SIG-M5 treated with dmso at 0.1 percent for 504 hours (cell line): ENCODE data around the gene F9.
"Not testable (repeated sequence)": the region's sequence is repeated elsewhere in the genome, so short reads cannot be mapped to it uniquely, and the experiment has no call there.

ENCODE experiments used
- DNase-seq: peaks from one replicate; lab custom pipeline; 2025; ENCODE audit not compliant: unreplicated experiment; lab: John Stamatoyannopoulos, UW

F9 gene

GRCh38 chrX:139530550-139530949 is at the start of gene F9:
TSS of gene F9 (plus strand) at chrX:139530739. CDS start at chrX:139530765, 26 bp downstream.
- no peak for DNase-seq

- DNase-seq: no peak
These were observed 46.8 kb upstream of the F9 start for GRCh38 chrX:139483699-139484098.

GRCh38 chrX:139484591-139484990 is 45.9 kb upstream of the F9 start:
- no peak for DNase-seq

- no peak for DNase-seq
These were observed 35.2 kb upstream of the F9 start for GRCh38 chrX:139495324-139495723.

- DNase-seq: no peak
These were observed 24.2 kb upstream of the F9 start for GRCh38 chrX:139506333-139506732.

- no peak for DNase-seq
These were observed 22.4 kb upstream of the F9 start for GRCh38 chrX:139508099-139508498.

- no peak for DNase-seq
These were observed 12.1 kb upstream of the F9 start for GRCh38 chrX:139518475-139518874.

GRCh38 chrX:139528829-139529228 is 1.7 kb upstream of the F9 start:
- DNase-seq: not testable (repeated sequence)

GRCh38 chrX:139532834-139533233 is 2.3 kb downstream of the F9 start:
- no peak for DNase-seq

GRCh38 chrX:139533444-139533843 is 2.9 kb downstream of the F9 start:
- no peak for DNase-seq

- DNase-seq: no peak
These were observed 8.6 kb downstream of the F9 start for GRCh38 chrX:139538907-139539790.

GRCh38 chrX:139542652-139543051 is 12.1 kb downstream of the F9 start:
- no peak for DNase-seq

GRCh38 chrX:139543920-139544319 is 13.4 kb downstream of the F9 start:
- no peak for DNase-seq

GRCh38 chrX:139544591-139544990 is 14.1 kb downstream of the F9 start:
- no peak for DNase-seq

- no peak for DNase-seq
These were observed 23.8 kb downstream of the F9 start for GRCh38 chrX:139554376-139554775.

GRCh38 chrX:139554991-139555675 is 24.6 kb downstream of the F9 start:
- DNase-seq: no peak

GRCh38 chrX:139559383-139560042 is 29.0 kb downstream of the F9 start:
- DNase-seq: peak; percentile 58

GRCh38 chrX:139560221-139560620 is 29.7 kb downstream of the F9 start:
- DNase-seq: no peak

- DNase-seq: no peak
These were observed 32.7 kb downstream of the F9 start for GRCh38 chrX:139563251-139563650.

- DNase-seq: no peak
These were observed 36.4 kb downstream of the F9 start for GRCh38 chrX:139566981-139567380.

GRCh38 chrX:139581068-139581467 is 50.5 kb downstream of the F9 start:
- no peak for DNase-seq

GRCh38 chrX:139585613-139586012 is 55.1 kb downstream of the F9 start:
- no peak for DNase-seq
